Measurements from ENCODE around the gene HSPD1.
A peak's percentile ranks its signal among the peaks of the same experiment; 100 is the strongest.

Gene HSPD1

DNA sequence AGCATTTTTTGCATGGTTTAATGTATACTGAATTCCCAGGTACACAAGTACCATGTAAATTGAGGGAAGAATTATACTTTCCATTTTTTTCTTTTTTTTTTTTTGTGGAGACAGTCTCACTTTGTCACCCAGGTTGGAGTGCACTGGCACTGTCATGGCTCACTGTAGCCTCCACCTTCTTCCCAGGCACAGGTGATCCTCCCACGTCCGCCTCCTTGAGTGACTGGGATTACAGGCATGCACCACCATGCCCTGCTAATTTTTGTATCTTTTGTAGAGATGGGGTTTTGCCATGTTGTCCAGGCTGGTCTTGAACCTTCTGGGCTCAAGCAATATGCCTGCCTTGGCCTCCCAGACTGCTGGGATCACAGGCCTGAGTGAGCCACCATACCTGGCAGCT lies 4.4 kb upstream of the HSPD1 start:
- H3K27ac ChIP-seq = no peak overlapping the region
- TF ChIP-seq, protein P1, sequence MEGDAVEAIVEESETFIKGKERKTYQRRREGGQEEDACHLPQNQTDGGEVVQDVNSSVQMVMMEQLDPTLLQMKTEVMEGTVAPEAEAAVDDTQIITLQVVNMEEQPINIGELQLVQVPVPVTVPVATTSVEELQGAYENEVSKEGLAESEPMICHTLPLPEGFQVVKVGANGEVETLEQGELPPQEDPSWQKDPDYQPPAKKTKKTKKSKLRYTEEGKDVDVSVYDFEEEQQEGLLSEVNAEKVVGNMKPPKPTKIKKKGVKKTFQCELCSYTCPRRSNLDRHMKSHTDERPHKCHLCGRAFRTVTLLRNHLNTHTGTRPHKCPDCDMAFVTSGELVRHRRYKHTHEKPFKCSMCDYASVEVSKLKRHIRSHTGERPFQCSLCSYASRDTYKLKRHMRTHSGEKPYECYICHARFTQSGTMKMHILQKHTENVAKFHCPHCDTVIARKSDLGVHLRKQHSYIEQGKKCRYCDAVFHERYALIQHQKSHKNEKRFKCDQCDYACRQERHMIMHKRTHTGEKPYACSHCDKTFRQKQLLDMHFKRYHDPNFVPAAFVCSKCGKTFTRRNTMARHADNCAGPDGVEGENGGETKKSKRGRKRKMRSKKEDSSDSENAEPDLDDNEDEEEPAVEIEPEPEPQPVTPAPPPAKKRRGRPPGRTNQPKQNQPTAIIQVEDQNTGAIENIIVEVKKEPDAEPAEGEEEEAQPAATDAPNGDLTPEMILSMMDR (IDR thresholded peaks at IDR 0.05) = no peak
- no peak overlapping the region for H3K4me2 ChIP-seq (ENCODE audit: low read length)
- no peak overlapping the region for H2AFZ ChIP-seq
- no peaks in the 10 kb centered on the region for H3K9me3 ChIP-seq (ENCODE audit: control insufficient read depth, low read length)
- no peak overlapping the region for H3K9ac ChIP-seq
- no peaks in the 10 kb centered on the region for H3K36me3 ChIP-seq (ENCODE audit: control insufficient read depth, insufficient read depth, low read length)
- H3K4me3 ChIP-seq (ENCODE audit: low read depth, low read length) = no peak overlapping the region
- H3K27me3 ChIP-seq (ENCODE audit: control insufficient read depth, insufficient read depth, low read length) = no peaks in the 10 kb centered on the region
- no peaks in the 10 kb centered on the region for H3K4me1 ChIP-seq
- peaks cover 10% of the 10 kb centered on the region for H3K79me2 ChIP-seq

DNA sequence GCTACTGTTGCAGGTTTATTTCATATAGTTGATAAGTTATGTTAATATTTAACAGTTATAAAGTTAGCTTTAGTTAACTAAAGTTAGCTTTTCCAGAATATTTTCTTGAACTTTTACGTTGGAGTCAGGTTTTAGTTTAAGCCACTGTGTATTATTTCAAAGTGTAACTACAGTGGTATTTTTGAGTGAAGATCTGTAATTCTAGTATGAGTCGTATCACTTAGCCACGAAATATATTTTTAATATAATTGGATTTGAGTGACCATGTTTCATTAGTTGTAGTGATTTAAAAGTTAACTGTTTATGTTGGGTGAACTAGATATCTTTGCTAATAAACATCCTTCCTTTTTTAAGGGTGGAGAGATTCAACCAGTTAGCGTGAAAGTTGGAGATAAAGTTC lies 3.0 kb upstream of the HSPD1 start:
- no peak overlapping the region for H3K27ac ChIP-seq
- no peak overlapping the region for H3K9ac ChIP-seq
- no peak overlapping the region for H3K4me3 ChIP-seq (ENCODE audit: low read depth, low read length)
- TF ChIP-seq, protein P1 (IDR thresholded peaks at IDR 0.05) = no peak
- no peaks in the 10 kb centered on the region for H3K27me3 ChIP-seq (ENCODE audit: control insufficient read depth, insufficient read depth, low read length)
- H3K4me2 ChIP-seq (ENCODE audit: low read length) = no peak overlapping the region
- no peaks in the 10 kb centered on the region for H3K9me3 ChIP-seq (ENCODE audit: control insufficient read depth, low read length)
- H3K4me1 ChIP-seq = peaks cover 8% of the 10 kb centered on the region
- peaks cover 8% of the 10 kb centered on the region for H3K79me2 ChIP-seq
- H2AFZ ChIP-seq = no peak overlapping the region
- no peaks in the 10 kb centered on the region for H3K36me3 ChIP-seq (ENCODE audit: control insufficient read depth, insufficient read depth, low read length)

DNA sequence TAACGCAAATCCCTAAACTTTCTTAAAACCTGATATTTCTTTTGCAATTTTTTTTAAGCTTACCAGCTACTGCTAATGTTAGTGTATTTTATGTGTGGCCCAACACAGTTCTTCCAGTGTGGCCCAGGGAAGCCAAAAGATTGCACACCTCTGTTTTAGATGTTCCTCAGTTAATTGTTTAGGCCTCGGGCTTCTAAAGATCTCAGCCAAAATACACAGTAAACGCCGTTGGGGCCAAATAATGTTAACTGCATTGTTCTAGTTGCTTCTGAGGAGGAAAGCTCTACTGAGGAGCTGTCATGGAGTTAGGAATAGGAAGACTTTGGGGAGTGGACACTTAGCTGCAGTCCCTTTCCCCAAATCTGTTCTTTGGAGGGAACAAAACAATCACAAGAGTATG lies 2.6 kb upstream of the HSPD1 start:
- Histone ChIP-seq H3K4me3 (ENCODE audit: low read depth, low read length) (no peak overlapping the region), H3K9ac (no peak overlapping the region), H3K27ac (no peak overlapping the region)

DNA sequence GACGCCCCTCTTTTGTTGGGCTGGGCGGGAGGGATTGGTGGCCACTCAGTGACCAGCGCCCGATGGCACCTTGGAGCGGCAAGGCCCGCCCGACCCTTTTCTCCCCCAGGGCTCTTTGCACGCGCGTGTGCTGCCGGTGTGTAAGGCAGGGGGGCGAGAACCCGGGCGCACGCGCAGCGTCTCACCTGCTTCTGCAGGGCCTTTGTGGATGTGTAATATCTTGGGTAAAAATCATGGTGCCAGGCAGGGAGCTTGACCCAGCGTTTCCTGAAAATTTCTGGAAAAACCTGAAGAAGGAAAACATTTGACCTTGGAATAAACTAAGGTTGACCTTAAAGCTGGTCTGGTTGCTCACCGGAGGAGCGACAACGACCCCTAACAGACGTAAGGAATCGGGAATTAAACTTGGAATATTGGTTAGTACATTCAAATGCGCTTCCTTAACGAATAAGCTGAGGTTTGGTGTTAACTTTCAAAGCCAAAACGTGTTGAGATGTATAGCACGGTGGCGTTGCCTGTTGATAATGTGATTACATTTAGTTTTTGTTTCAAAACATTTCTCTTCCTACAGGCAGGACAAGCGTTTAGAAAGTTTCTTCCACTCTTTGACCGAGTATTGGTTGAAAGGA lies 977 bp upstream of the HSPD1 start:
- Histone ChIP-seq H3K36me3 (ENCODE audit: control insufficient read depth, insufficient read depth, low read length) (no peaks in the 10 kb centered on the region), H3K4me3 (ENCODE audit: low read depth, low read length) (peak overlapping the region; percentile 63), H3K27ac (peak overlapping the region; percentile 95), H3K9ac (peak overlapping the region; percentile 28), H3K4me2 (ENCODE audit: low read length) (peak overlapping the region; percentile 60), H2AFZ (peak overlapping the region; percentile 84), H3K9me3 (ENCODE audit: control insufficient read depth, low read length) (no peaks in the 10 kb centered on the region), H3K79me2 (peaks cover 25% of the 10 kb centered on the region), H3K27me3 (ENCODE audit: control insufficient read depth, insufficient read depth, low read length) (no peaks in the 10 kb centered on the region), H3K4me1 (peaks cover 9% of the 10 kb centered on the region)
- TF ChIP-seq, protein P1 (IDR thresholded peaks at IDR 0.05) = no peak

More for the DNA sequence above, 2.6 kb upstream of the HSPD1 start:
- Histone ChIP-seq H3K79me2 (peaks cover 10% of the 10 kb centered on the region), H3K27me3 (ENCODE audit: control insufficient read depth, insufficient read depth, low read length) (no peaks in the 10 kb centered on the region), H3K4me2 (ENCODE audit: low read length) (no peak overlapping the region), H3K36me3 (ENCODE audit: control insufficient read depth, insufficient read depth, low read length) (no peaks in the 10 kb centered on the region), H3K4me1 (peaks cover 9% of the 10 kb centered on the region), H3K9me3 (ENCODE audit: control insufficient read depth, low read length) (no peaks in the 10 kb centered on the region), H2AFZ (no peak overlapping the region)
- TF ChIP-seq, protein P1 (IDR thresholded peaks at IDR 0.05) = no peak

Measured in parathyroid adenoma (tissue), 2 donors.